ENCODE data around the gene TEK. TPM values are rescaled to one million over a fixed set of nuclear protein-coding genes. Genes with fewer than 3 reads are reported as not detected.
"Not testable (repeated sequence)": the region's sequence is repeated elsewhere in the genome, so short reads cannot be mapped to it uniquely, and the experiment has no call there.

TEK gene
- total RNA-seq, 1 donor from 2014 or later = not detected

- no peak overlapping the region for H3K27ac Mint-ChIP-seq
- no peak overlapping the region for H3K4me3 Mint-ChIP-seq (ENCODE audit: low read depth)
Observed at GRCh38 chr9:27212191-27212590, 103.2 kb downstream of the TEK start.

GRCh38 chr9:27212621-27213020, 103.6 kb downstream of the TEK start:
- Mint-ChIP-seq H3K27me3 (ENCODE audit: low read depth) (peaks cover 3% of the 10 kb centered on the region), H3K36me3 (ENCODE audit: low read depth) (no peaks in the 10 kb centered on the region), H3K27ac (no peak overlapping the region), H3K9me3 (no peaks in the 10 kb centered on the region), H3K4me1 (ENCODE audit: low read depth) (peaks cover 7% of the 10 kb centered on the region), H3K4me3 (ENCODE audit: low read depth) (no peak overlapping the region)
- intact Hi-C loops (cut with micrococcal nuclease) = no loop called here
- DNase-seq (ENCODE audit: low spot score) = no peak

More at GRCh38 chr9:27212191-27212590, 103.2 kb downstream of the TEK start:
- Mint-ChIP-seq H3K36me3 (ENCODE audit: low read depth) (no peaks in the 10 kb centered on the region), H3K27me3 (ENCODE audit: low read depth) (peaks cover 3% of the 10 kb centered on the region), H3K4me1 (ENCODE audit: low read depth) (peaks cover 7% of the 10 kb centered on the region), H3K9me3 (no peaks in the 10 kb centered on the region)
- intact Hi-C loops (cut with micrococcal nuclease) = no loop called here
- DNase-seq (ENCODE audit: low spot score) = no peak

- no peaks in the 10 kb centered on the region for H3K9me3 Mint-ChIP-seq
- no peak overlapping the region for H3K4me3 Mint-ChIP-seq (ENCODE audit: low read depth)
- H3K27ac Mint-ChIP-seq = no peak overlapping the region
- no peaks in the 10 kb centered on the region for H3K36me3 Mint-ChIP-seq (ENCODE audit: low read depth)
- intact Hi-C loops (cut with micrococcal nuclease) = no loop called here
- DNase-seq (ENCODE audit: low spot score) = no peak
- H3K4me1 Mint-ChIP-seq (ENCODE audit: low read depth) = no peaks in the 10 kb centered on the region
- H3K27me3 Mint-ChIP-seq (ENCODE audit: low read depth) = no peaks in the 10 kb centered on the region
Observed at GRCh38 chr9:27227192-27227591, 118.2 kb downstream of the TEK start.

GRCh38 chr9:27239648-27240047, 130.6 kb downstream of the TEK start:
- H3K27ac Mint-ChIP-seq; DNase-seq (ENCODE audit: low spot score); intact Hi-C loops (cut with micrococcal nuclease): not testable (repeated sequence)

GRCh38 chr9:27247756-27248155, 138.7 kb downstream of the TEK start:
- H3K9me3 Mint-ChIP-seq = no peaks in the 10 kb centered on the region
- no peaks in the 10 kb centered on the region for H3K27me3 Mint-ChIP-seq (ENCODE audit: low read depth)
- H3K27ac Mint-ChIP-seq = no peak overlapping the region
- no peak overlapping the region for H3K4me3 Mint-ChIP-seq (ENCODE audit: low read depth)
- no peaks in the 10 kb centered on the region for H3K4me1 Mint-ChIP-seq (ENCODE audit: low read depth)
- intact Hi-C loops (cut with micrococcal nuclease) = no loop called here
- no peak for DNase-seq (ENCODE audit: low spot score)
- no peaks in the 10 kb centered on the region for H3K36me3 Mint-ChIP-seq (ENCODE audit: low read depth)

More at GRCh38 chr9:27239648-27240047, 130.6 kb downstream of the TEK start:
- not testable (repeated sequence) for H3K9me3 Mint-ChIP-seq; H3K27me3 Mint-ChIP-seq (ENCODE audit: low read depth); H3K4me1 Mint-ChIP-seq (ENCODE audit: low read depth); H3K36me3 Mint-ChIP-seq (ENCODE audit: low read depth); H3K4me3 Mint-ChIP-seq (ENCODE audit: low read depth)

GRCh38 chr9:27248702-27249101, 139.7 kb downstream of the TEK start:
- intact Hi-C loops (cut with micrococcal nuclease) = no loop called here
- H3K27me3 Mint-ChIP-seq (ENCODE audit: low read depth) = no peaks in the 10 kb centered on the region
- H3K9me3 Mint-ChIP-seq = no peaks in the 10 kb centered on the region
- no peak overlapping the region for H3K27ac Mint-ChIP-seq
- H3K4me3 Mint-ChIP-seq (ENCODE audit: low read depth) = no peak overlapping the region
- no peaks in the 10 kb centered on the region for H3K4me1 Mint-ChIP-seq (ENCODE audit: low read depth)
- DNase-seq (ENCODE audit: low spot score) = no peak
- no peaks in the 10 kb centered on the region for H3K36me3 Mint-ChIP-seq (ENCODE audit: low read depth)

GRCh38 chr9:27258662-27259061, 149.6 kb downstream of the TEK start:
- Mint-ChIP-seq H3K27me3 (ENCODE audit: low read depth) (no peaks in the 10 kb centered on the region), H3K4me1 (ENCODE audit: low read depth) (no peaks in the 10 kb centered on the region), H3K4me3 (ENCODE audit: low read depth) (no peak overlapping the region), H3K27ac (no peak overlapping the region), H3K9me3 (no peaks in the 10 kb centered on the region), H3K36me3 (ENCODE audit: low read depth) (no peaks in the 10 kb centered on the region)
- DNase-seq (ENCODE audit: low spot score) = no peak
- intact Hi-C loops (cut with micrococcal nuclease) = no loop called here

- H3K36me3 Mint-ChIP-seq (ENCODE audit: low read depth) = no peaks in the 10 kb centered on the region
- no peak for DNase-seq (ENCODE audit: low spot score)
- no peak overlapping the region for H3K27ac Mint-ChIP-seq
- H3K27me3 Mint-ChIP-seq (ENCODE audit: low read depth) = no peaks in the 10 kb centered on the region
- intact Hi-C loops (cut with micrococcal nuclease) = no loop called here
- H3K4me3 Mint-ChIP-seq (ENCODE audit: low read depth) = no peak overlapping the region
- no peaks in the 10 kb centered on the region for H3K4me1 Mint-ChIP-seq (ENCODE audit: low read depth)
- H3K9me3 Mint-ChIP-seq = no peaks in the 10 kb centered on the region
Observed at GRCh38 chr9:27260789-27261516, 151.9 kb downstream of the TEK start.

- Mint-ChIP-seq H3K4me3 (ENCODE audit: low read depth) (no peak overlapping the region), H3K27me3 (ENCODE audit: low read depth) (no peaks in the 10 kb centered on the region), H3K4me1 (ENCODE audit: low read depth) (no peaks in the 10 kb centered on the region), H3K36me3 (ENCODE audit: low read depth) (no peaks in the 10 kb centered on the region), H3K9me3 (no peaks in the 10 kb centered on the region), H3K27ac (no peak overlapping the region)
- intact Hi-C loops (cut with micrococcal nuclease) = no loop called here
- no peak for DNase-seq (ENCODE audit: low spot score)
Observed at GRCh38 chr9:27261517-27262211, 152.6 kb downstream of the TEK start.

GRCh38 chr9:27272103-27272502, 163.1 kb downstream of the TEK start:
- H3K4me1 Mint-ChIP-seq (ENCODE audit: low read depth) = no peaks in the 10 kb centered on the region
- no peak overlapping the region for H3K4me3 Mint-ChIP-seq (ENCODE audit: low read depth)
- no peaks in the 10 kb centered on the region for H3K9me3 Mint-ChIP-seq
- H3K27ac Mint-ChIP-seq = no peak overlapping the region
- peaks cover 5% of the 10 kb centered on the region for H3K27me3 Mint-ChIP-seq (ENCODE audit: low read depth)
- intact Hi-C loops (cut with micrococcal nuclease) = no loop called here
- H3K36me3 Mint-ChIP-seq (ENCODE audit: low read depth) = no peaks in the 10 kb centered on the region
- no peak for DNase-seq (ENCODE audit: low spot score)

GRCh38 chr9:27273186-27273585, 164.2 kb downstream of the TEK start:
- H3K9me3 Mint-ChIP-seq = no peaks in the 10 kb centered on the region
- no peaks in the 10 kb centered on the region for H3K4me1 Mint-ChIP-seq (ENCODE audit: low read depth)
- no peaks in the 10 kb centered on the region for H3K36me3 Mint-ChIP-seq (ENCODE audit: low read depth)
- H3K27me3 Mint-ChIP-seq (ENCODE audit: low read depth) = peaks cover 5% of the 10 kb centered on the region
- no peak overlapping the region for H3K4me3 Mint-ChIP-seq (ENCODE audit: low read depth)
- no peak for DNase-seq (ENCODE audit: low spot score)
- intact Hi-C loops (cut with micrococcal nuclease) = no loop called here
- no peak overlapping the region for H3K27ac Mint-ChIP-seq

- Mint-ChIP-seq H3K9me3 (no peaks in the 10 kb centered on the region), H3K27me3 (ENCODE audit: low read depth) (peaks cover 2% of the 10 kb centered on the region)
- no peak for DNase-seq (ENCODE audit: low spot score)
Observed at GRCh38 chr9:27276193-27277030, 167.4 kb downstream of the TEK start.

GRCh38 chr9:27278374-27278773, 169.3 kb downstream of the TEK start:
- DNase-seq (ENCODE audit: low spot score) = no peak
- no peaks in the 10 kb centered on the region for H3K4me1 Mint-ChIP-seq (ENCODE audit: low read depth)
- no peaks in the 10 kb centered on the region for H3K27me3 Mint-ChIP-seq (ENCODE audit: low read depth)
- no peaks in the 10 kb centered on the region for H3K36me3 Mint-ChIP-seq (ENCODE audit: low read depth)
- intact Hi-C loops (cut with micrococcal nuclease) = no loop called here
- no peak overlapping the region for H3K4me3 Mint-ChIP-seq (ENCODE audit: low read depth)
- H3K9me3 Mint-ChIP-seq = no peaks in the 10 kb centered on the region
- H3K27ac Mint-ChIP-seq = no peak overlapping the region

More at GRCh38 chr9:27276193-27277030, 167.4 kb downstream of the TEK start:
- Mint-ChIP-seq H3K27ac (no peak overlapping the region), H3K4me1 (ENCODE audit: low read depth) (no peaks in the 10 kb centered on the region), H3K4me3 (ENCODE audit: low read depth) (no peak overlapping the region), H3K36me3 (ENCODE audit: low read depth) (no peaks in the 10 kb centered on the region)
- intact Hi-C loops (cut with micrococcal nuclease) = loop anchor here (1.0 kb wide), 1 partner anchor 243 kb away; no protein-coding TSS in a partner anchor

Measured in activated T-helper 2 cell treated with anti-CD3 and anti-CD28 coated beads, Interferon-gamma antibody, Interleukin-2, Interleukin-4, amounts not matched to agents 10 μg/mL and 5 μg/mL and 100 μg/mL, durations not matched to agents 14 hours and 24 hours and 36 hours (primary cell).